Astrocyte of the spinal cord (primary cell): ENCODE measurements around the gene CORO2B.

Experiments used
- DNase-seq: peaks from one replicate; pipeline ENCODE4 v3.0.0; 2011; ENCODE audit warnings: low read depth, low spot score
- H3K4me3 ChIP-seq: 2 replicates; pipeline ENCODE4 v1.5.1; 2011; ENCODE audit warnings: low read depth, mild to moderate bottlenecking, low read length, moderate library complexity
- CTCF ChIP-seq: IDR thresholded peaks from 2 replicates; pipeline ENCODE4 v1.5.1; 2012; ENCODE audit warnings: low read depth, mild to moderate bottlenecking, low read length, inconsistent platforms
- in situ Hi-C: cut with HindIII; loops from 2 replicates; pipeline ENCODE4 v1.10.0; 2017; ENCODE audit warnings: low sequenced_read_pairs

CORO2B gene

GRCh38 chr15:68620721-68621527 is 42.1 kb downstream of the CORO2B start:
- DNase-seq: peak; percentile 98
- no peak for TF ChIP-seq CTCF
- no peak overlapping the region for H3K4me3 ChIP-seq
- in situ Hi-C loops: no loop called here

GRCh38 chr15:68621535-68621934 is 42.7 kb downstream of the CORO2B start:
- in situ Hi-C loops: no loop called here
- no peak for DNase-seq
- no peak overlapping the region for H3K4me3 ChIP-seq
- TF ChIP-seq CTCF: no peak

DNA sequence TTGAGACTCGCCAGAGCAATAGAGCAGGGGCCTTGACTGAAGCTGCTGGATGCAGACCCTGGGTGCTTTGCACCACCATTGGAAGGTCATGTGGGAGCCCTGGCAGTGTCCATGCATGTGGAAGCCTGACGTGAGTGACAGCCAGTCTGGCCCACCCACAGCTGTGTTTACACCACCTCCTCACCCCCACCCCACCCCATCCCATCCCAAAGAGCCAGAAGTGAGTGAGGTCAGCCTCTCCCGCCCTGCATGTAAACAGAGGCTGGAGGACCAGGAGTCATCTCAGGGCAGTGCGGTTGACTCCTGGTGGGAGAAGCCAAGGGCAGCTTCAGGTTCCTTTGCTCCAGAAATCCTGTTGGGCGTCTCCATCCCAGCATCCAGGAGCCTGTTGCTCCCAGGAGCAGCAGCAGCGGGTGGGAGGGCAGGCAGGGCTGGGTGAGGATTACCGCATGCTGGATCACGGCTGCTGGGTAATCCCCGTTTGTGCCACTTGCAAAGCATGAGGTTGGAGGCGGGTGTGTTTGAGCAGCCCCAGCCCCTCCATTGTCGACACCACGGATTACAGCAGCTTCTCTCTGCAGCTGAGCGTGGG is 44.6 kb downstream of the CORO2B start:
- in situ Hi-C loops: no loop called here
- DNase-seq: peak; percentile 61
- no peak overlapping the region for H3K4me3 ChIP-seq
- TF ChIP-seq CTCF: no peak

DNA sequence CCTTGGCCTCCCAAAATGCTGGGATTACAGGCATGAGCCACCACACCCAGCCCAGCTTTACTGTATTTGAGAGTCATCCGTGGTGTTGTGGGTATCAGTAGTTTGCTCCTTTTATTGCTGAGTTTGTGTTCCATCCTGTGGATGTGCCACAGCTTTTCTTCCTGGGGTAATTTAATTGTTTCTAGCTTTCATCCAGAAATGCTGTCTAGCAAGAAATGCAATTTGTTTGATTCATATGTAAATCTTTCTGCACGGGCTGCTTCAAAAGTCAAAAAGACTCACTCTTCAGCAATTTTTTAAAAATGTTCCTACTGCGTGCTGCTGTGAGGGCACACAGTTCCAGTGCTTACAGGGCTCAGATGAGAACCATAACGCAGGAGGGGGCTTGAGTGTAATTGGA is 47.1 kb downstream of the CORO2B start:
- no peak for TF ChIP-seq CTCF
- in situ Hi-C loops: no loop called here
- no peak for DNase-seq
- no peak overlapping the region for H3K4me3 ChIP-seq

DNA sequence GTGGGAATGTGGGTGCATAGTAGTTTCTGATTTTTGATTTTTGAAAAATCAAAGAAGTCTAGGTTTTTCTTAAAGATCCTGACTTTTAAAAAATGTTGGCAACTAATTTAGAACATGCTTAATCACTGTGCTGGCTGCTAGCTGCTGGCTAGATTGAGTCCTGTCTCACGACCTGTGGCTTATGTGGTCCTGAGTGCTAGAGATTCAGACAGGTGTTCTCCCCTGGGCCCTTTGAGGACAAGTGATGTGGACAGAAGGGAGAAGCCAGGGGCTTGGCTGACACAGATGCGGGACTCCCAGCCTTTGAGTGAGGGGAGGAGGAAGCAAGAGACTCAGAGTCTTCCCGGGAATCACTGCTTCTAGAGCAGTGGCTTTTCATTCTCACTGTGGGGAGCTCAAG is 47.5 kb downstream of the CORO2B start:
- in situ Hi-C loops: no loop called here
- DNase-seq: no peak
- no peak for TF ChIP-seq CTCF
- no peak overlapping the region for H3K4me3 ChIP-seq

DNA sequence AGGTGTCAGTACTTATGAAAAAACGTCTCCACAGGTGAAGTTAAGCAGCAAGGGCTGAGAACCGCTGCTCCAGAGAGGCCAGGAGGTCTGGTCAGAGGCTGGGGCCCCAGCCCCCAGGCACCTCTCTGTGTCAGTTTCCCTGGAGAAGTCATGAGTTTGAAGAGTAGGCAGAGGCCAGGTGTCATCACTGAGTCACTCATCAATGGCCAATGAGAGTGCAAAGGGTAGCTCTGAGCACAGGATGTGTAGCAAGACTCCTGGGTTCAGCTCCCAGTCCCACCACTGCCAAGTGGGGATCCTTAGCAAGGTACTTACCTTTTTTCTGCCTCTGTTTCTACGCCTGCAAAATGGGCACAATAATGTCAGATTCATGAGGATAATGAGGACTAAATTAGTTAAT is 47.9 kb downstream of the CORO2B start:
- in situ Hi-C loops: no loop called here
- no peak for DNase-seq
- no peak for TF ChIP-seq CTCF
- no peak overlapping the region for H3K4me3 ChIP-seq
